Neural cell (in vitro differentiated cells): Measurements from ENCODE around the gene SEMA6A.

Source experiments
- CTCF ChIP-seq: fragments of 450-650 bp; IDR thresholded peaks from 2 replicates; pipeline ENCODE4 v1.5.1; 2014; ENCODE audit warnings: antibody characterized with exemption, mild to moderate bottlenecking, moderate library complexity; ENCODE audit not compliant: poor library complexity, severe bottlenecking
- EP300 ChIP-seq: fragments of 450-650 bp; conservative IDR thresholded peaks from 2 replicates; pipeline ENCODE4 v1.6.1; 2014; ENCODE audit warnings: antibody characterized with exemption, mild to moderate bottlenecking, moderate library complexity; ENCODE audit not compliant: poor library complexity, severe bottlenecking
- EZH2 ChIP-seq: fragments of 200-600, 300-800 bp; shearing (Covaris generic), sonication (generic); IDR thresholded peaks from 2 replicates; pipeline ENCODE4 v1.6.1; 2014; ENCODE audit warnings: antibody characterized with exemption, low read length, borderline replicate concordance, mild to moderate bottlenecking; ENCODE audit not compliant: insufficient read depth, poor library complexity, severe bottlenecking
- POLR2AphosphoS5 ChIP-seq: IDR thresholded peaks from 2 replicates; pipeline ENCODE4 v1.6.1; 2012
- TAF1 ChIP-seq: IDR thresholded peaks from 2 replicates; pipeline ENCODE4 v1.6.1; 2012; ENCODE audit warnings: low read depth

DNA sequence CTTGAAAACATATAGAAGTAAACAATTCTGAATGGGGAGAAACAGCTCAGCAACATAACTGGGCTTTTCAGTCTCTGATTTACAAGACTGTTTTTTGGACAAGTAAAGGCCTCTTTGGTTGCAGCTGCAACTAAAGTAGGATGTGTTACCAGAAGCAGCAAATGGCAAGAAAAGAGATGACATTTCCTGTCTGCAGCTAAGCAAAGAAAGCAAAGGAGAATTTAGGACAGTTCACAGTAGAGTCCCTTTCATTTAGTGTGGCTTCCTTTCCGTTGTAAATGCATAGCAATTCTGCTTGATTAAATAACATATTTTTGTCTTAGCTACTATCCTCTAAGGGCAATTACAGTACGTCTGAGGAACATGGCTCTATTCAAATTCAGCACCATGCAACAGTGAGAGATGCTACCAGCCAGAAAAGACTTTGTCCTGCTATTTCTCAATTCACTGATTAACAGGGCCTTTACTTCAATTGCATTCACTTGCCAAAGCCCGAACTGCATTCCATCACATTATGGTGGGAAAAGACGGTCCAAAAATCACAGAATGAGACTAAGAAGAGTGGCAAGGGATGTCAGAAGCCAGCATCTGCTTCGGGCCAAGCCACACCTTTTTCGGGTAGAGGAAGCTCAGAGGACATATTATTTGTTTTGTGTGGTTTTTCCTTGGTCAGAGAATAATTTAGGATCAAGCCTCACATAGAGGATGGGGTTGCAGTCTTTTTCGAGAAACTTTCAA lies 107.7 kb downstream of the SEMA6A start:
- TF ChIP-seq CTCF (no peak), EZH2 (no peak), POLR2AphosphoS5 (no peak), TAF1 (no peak), EP300 (no peak)
